GM10248 (cell line): ENCODE measurements around the gene AKAP13.

ENCODE experiments used
- CTCF ChIA-PET: fragments of 300-600 bp; sonication (Branson Sonifier 250); formaldehyde crosslinking; extraction: SDS; loops from one replicate; lab custom pipeline; 2021; ENCODE audit warnings: antibody characterized with exemption; lab: Yijun Ruan, JAX
- POLR2A ChIA-PET: fragments of 350-650 bp; sonication (Branson Sonifier 250); formaldehyde crosslinking; extraction: SDS; loops from one replicate; lab custom pipeline; 2020; ENCODE audit warnings: antibody characterized with exemption; lab: Yijun Ruan, JAX
- DNase-seq: peaks from one replicate; pipeline ENCODE4 v3.0.0; 2012; ENCODE audit errors: extremely low spot score
- TF ChIP-seq, protein P1 (sequence below): IDR thresholded peaks from 2 replicates; pipeline ENCODE4 v1.5.1; 2012; ENCODE audit warnings: mild to moderate bottlenecking, low read depth; ENCODE audit errors: extremely low read depth, missing control alignments, control extremely low read depth

The AKAP13 gene

DNA sequence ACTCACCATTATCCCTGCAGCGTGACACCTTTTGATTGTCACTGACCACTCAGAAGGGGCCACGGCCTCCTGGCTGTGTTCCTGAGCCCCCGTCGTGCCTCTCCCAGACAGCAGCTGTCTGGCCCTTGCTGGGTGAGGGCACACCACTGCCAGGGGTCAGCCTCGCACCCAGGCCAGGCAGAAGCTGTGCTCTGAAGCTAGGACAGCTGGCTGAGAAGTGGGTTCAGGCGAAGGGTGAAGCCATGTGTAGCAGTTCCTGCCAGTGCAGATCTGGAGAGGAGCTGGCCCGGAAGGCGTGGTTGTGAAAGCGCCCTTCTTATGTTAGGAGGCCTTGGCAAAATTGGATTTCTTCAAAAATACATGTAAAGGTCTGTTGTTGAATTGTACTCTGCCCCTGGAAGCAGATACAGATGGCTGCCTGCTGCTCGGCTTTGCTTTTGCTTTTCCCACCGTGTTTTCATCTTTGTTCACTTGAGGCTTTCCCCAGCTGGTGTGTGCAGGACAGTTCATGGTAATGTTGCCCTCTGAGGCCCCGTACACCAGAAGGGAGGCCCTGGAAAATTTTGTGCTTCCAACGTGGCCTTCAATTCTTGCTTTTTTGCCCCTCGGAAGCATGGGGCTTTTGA, 365.2 kb downstream of the AKAP13 start:
- POLR2A ChIA-PET: no interaction called here
- CTCF ChIA-PET: no interaction called here
- DNase-seq: peak; percentile 10
- TF ChIP-seq, protein P1, sequence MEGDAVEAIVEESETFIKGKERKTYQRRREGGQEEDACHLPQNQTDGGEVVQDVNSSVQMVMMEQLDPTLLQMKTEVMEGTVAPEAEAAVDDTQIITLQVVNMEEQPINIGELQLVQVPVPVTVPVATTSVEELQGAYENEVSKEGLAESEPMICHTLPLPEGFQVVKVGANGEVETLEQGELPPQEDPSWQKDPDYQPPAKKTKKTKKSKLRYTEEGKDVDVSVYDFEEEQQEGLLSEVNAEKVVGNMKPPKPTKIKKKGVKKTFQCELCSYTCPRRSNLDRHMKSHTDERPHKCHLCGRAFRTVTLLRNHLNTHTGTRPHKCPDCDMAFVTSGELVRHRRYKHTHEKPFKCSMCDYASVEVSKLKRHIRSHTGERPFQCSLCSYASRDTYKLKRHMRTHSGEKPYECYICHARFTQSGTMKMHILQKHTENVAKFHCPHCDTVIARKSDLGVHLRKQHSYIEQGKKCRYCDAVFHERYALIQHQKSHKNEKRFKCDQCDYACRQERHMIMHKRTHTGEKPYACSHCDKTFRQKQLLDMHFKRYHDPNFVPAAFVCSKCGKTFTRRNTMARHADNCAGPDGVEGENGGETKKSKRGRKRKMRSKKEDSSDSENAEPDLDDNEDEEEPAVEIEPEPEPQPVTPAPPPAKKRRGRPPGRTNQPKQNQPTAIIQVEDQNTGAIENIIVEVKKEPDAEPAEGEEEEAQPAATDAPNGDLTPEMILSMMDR: no peak

DNA sequence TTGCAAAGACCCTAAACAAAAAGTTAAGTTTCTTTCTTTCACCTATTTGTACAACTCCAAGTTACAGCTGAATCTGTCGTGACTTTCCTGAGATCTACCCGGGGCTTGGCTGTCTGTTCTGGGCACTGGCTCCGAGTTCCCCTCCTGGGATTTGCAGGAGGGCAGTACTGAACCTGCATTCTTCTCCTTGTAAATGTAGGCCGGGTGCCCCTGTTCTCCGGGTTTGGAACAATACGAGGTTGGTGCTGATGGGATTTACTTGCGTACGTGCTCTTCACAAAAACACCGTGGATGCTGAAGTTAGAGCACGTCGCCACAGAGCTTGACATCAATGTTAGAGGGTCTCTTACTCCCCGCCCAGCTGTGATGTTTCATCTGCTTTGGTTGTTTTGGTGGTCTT, 366.2 kb downstream of the AKAP13 start:
- ChIA-PET CTCF (interaction anchor here (1.3 kb wide), 1 partner anchor 17 kb away, joined by 4 read pairs; no protein-coding TSS in a partner anchor), POLR2A (no interaction called here)
- TF ChIP-seq, protein P1: no peak
- no peak for DNase-seq

DNA sequence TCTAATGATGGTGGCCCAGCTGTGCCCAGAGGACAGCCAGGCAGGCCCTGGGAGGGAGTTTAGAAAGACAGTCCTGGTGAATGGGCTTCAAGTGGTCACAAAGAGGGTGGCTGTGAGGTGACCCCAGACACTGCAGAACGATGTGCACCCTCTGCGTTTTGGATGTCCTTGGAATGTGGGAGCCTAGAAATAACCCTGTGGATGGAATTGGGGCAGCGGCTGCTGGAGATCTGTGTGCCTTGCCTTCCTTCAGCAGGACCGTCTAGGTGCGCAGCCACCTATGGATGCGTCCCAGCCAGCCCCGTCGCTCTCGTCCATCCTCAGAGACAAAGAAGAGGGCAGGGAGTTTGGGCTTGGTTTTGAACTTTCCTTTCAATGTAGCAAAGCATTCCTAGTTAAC, 367.8 kb downstream of the AKAP13 start:
- POLR2A ChIA-PET: no interaction called here
- CTCF ChIA-PET: interaction anchor here (0.8 kb wide), 1 partner anchor 15 kb away, joined by 3 read pairs; no protein-coding TSS in a partner anchor
- peak; percentile 5 for DNase-seq
- TF ChIP-seq, protein P1: no peak

DNA sequence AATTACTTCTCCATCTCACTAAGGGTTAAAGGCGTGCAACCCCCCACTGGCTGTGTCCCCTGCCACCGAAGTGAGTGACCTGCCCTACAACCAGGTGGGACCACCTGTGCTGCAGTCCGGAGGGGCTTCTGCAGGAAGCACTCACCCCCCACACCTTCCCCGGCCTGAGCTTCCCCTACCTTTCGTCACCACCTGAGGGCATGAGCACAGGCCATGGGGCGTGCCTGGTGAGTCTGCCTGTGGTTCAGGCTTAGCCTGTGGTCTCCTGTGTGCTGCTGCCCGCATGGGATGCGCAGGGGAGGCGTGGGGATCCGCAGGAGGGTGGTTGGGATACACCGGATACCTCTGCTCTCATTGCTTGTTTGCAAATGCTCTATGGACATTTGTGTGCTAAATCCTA, 368.3 kb downstream of the AKAP13 start:
- POLR2A ChIA-PET: no interaction called here
- peak; percentile 11 for DNase-seq
- CTCF ChIA-PET: interaction anchor here (1.0 kb wide), 1 partner anchor 19 kb away, joined by 3 read pairs; no protein-coding TSS in a partner anchor
- TF ChIP-seq, protein P1: no peak

DNA sequence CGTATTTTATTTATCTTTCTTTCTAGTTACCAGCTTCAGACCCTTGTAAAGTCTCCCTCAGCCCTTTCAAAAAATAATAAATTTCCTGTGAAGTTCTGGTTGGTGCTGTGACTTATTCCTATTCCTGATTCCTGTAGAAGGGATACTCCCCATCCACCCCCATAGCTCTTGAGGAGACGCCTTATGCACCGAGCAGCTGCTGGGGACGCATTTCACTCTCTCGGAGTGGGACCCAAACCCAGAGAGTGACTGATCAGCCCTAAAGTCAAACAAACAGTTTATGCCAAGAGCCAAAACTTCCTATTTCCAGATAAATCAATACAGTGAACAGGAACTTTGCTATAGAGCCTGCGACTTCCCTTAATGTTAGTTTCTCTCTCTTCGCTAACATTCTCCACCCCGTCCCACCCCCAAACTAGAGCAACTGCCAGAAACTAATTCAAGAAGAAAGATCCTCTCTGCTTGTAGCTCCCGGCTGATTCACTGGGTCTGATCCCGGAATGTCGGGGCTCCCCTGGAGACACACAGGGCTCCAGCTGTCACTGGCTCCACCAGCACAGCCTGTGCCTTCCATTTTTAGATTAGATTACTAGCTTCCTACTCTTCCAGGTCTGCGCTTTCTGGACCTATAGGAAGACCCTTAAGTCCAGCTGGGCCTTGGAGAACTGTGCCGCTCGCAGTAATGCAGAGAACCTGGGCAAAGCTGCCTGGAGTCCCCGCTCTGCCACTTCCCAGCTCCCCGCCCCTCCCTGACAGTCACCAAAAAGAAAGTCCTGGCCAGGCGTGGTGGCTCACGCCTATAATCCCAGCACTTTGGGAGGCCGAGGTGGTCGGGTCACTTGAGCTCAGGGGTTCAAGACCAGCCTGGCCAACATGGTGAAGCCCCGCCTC, 369.1 kb downstream of the AKAP13 start:
- TF ChIP-seq, protein P1: no peak
- CTCF ChIA-PET: interaction anchor here (1.0 kb wide), 2 partner anchors 11 to 20 kb away, joined by 3 read pairs; no protein-coding TSS in a partner anchor
- no peak for DNase-seq

More for the DNA sequence above, 369.1 kb downstream of the AKAP13 start:
- POLR2A ChIA-PET: interaction anchor here (1.1 kb wide), 1 partner anchor 11 kb away, joined by 4 read pairs; no protein-coding TSS in a partner anchor
